Fibroblast of lung (primary cell): Measurements from ENCODE around the gene GNG13.

Experiments
- CTCF ChIP-seq, 2 donors: IDR thresholded peaks in 1 of 2; conservative IDR thresholded peaks in 1 of 2; 1 replicate in 1 of 2; 2 replicates in 1 of 2; pipeline ENCODE4 v1.5.1; 2011 to 2012; ENCODE audit warnings: low read length in 2 of 2, control low read depth in 1 of 2, inconsistent platforms in 1 of 2, low read depth in 1 of 2, mild to moderate bottlenecking in 1 of 2
- EZH2 ChIP-seq: IDR thresholded peaks from 2 replicates; pipeline ENCODE4 v1.5.1; 2012; ENCODE audit warnings: low read length, control low read depth, mild to moderate bottlenecking; ENCODE audit errors: missing control alignments

- TF ChIP-seq CTCF (conservative IDR thresholded peaks at IDR 0.05 in 1 of 2, IDR thresholded peaks at IDR 0.05 in 1 of 2; ENCODE audit: low read depth in 1 of 2, low read length in 2 of 2): no peak
- no peak for TF ChIP-seq EZH2
Measured at GRCh38 chr16:833411-833810, 32.9 kb upstream of the GNG13 start.
